Measurements from ENCODE around the gene CCDC172.

CCDC172 gene

DNA sequence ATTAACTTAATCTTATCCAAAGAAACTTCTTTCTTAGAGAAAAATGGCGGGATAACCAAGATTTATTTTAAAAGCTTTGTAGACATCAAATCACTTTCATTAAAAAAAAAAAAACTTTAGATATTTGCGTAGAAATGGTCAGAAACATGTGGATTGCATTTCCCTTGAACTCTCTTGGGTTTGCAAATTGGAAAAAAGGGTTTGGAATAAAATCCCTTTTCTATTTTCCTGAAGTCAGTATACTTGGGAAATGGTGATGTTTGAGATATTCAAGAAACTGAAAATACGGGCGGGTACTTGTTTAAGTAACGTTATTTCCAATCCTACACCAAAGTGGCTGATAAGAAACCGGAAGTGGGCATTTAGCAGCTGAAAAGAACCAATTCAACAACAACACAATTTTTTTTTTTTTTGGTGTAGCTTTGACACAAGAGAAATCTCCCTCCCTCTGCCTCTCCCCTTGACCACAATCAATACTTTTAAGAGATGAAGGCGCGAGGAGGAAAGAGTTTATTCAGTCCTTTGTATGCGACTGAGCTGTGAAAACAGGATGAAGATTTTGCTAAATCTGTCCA is 37.5 kb upstream of the CCDC172 start:
- H3K79me1 ChIP-seq (ENCODE audit: low read length): no peaks in the 10 kb centered on the region
- no peak overlapping the region for H3K4me2 ChIP-seq (ENCODE audit: low read length)
- no peak overlapping the region for H4K12ac ChIP-seq (ENCODE audit: low read depth, low read length)
- no peak overlapping the region for H2AK5ac ChIP-seq (ENCODE audit: low read length)
- no peak overlapping the region for H2BK12ac ChIP-seq (ENCODE audit: low read length)
- no peak overlapping the region for H3K23ac ChIP-seq (ENCODE audit: low read length)
- no CpG with 5 or more reads among the region's 9 CpGs for WGBS (ENCODE audit: extremely low coverage, insufficient coverage, insufficient read length)
- H3K27ac ChIP-seq (ENCODE audit: low read depth, low read length): no peak overlapping the region
- H4K8ac ChIP-seq (ENCODE audit: low read depth, low read length): no peak overlapping the region
- no peak for DNase-seq
- H3K36me3 ChIP-seq (ENCODE audit: control insufficient read depth in 1 of 2, insufficient read depth in 2 of 2, low read length in 2 of 2): no peaks in the 10 kb centered on the region
- H3K4me1 ChIP-seq (ENCODE audit: control insufficient read depth in 1 of 2, insufficient read depth in 2 of 2, low read length in 2 of 2): no peaks in the 10 kb centered on the region
- H4K91ac ChIP-seq (ENCODE audit: low read depth, low read length): no peak overlapping the region
- no peak overlapping the region for H2BK5ac ChIP-seq (ENCODE audit: low read depth, low read length, poor library complexity)
- no peaks in the 10 kb centered on the region for H3K27me3 ChIP-seq (ENCODE audit: insufficient read depth, low read length)
- H2AFZ ChIP-seq (ENCODE audit: insufficient read depth, low read length, poor library complexity): no peak overlapping the region
- H3K4ac ChIP-seq (ENCODE audit: low read depth, low read length): no peak overlapping the region
- no peaks in the 10 kb centered on the region for H3K9me3 ChIP-seq (ENCODE audit: insufficient read depth, low read depth, low read length)
- no peaks in the 10 kb centered on the region for H3K79me2 ChIP-seq (ENCODE audit: control insufficient read depth, insufficient read depth, low read length, poor library complexity)
- H3K4me3 ChIP-seq (ENCODE audit: low read depth, low read length): no peak overlapping the region
- H3K9ac ChIP-seq (ENCODE audit: low read length): no peak overlapping the region
- H2BK120ac ChIP-seq (ENCODE audit: insufficient read depth, low read length, poor library complexity): no peak overlapping the region
- no peak overlapping the region for H3K18ac ChIP-seq (ENCODE audit: low read length)
- H3K14ac ChIP-seq (ENCODE audit: low read length): no peak overlapping the region

DNA sequence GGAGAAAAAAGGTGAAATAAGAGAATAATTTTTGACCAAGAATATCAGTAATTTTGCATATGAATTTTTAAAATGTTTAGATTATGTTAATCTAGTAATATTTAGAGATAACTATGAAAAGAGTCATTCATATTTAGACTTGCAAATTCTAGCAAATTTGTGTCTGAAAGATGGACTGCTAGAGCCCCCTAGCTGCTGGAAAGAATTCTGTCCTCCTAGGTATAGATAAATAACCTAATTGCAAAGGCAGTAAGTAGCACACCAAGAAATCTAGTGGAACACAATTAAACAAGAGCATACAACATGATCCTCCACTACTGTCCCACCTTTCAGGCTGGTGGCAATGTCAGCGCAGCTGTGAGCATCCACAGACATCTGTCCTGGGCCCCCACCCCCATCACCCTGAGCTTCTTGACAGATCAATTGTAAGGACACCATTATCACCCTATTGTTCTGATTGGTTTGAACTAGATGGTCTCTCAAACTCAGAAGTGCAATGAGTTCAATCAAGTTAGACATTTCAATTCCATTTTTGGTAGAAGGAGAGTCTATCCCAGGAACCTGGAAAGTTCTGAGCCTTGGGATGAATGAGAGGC is 36.2 kb upstream of the CCDC172 start:
- H3K4me2 ChIP-seq (ENCODE audit: low read length): no peak overlapping the region
- H3K9me3 ChIP-seq (ENCODE audit: insufficient read depth, low read depth, low read length): no peaks in the 10 kb centered on the region

GRCh38 chr10:116289652-116290051 is 34.6 kb upstream of the CCDC172 start:
- no peaks in the 10 kb centered on the region for H3K79me1 ChIP-seq (ENCODE audit: low read length)
- no peak overlapping the region for H2AK5ac ChIP-seq (ENCODE audit: low read length)
- no peak overlapping the region for H3K27ac ChIP-seq (ENCODE audit: low read depth, low read length)
- no peak overlapping the region for H2BK12ac ChIP-seq (ENCODE audit: low read length)
- no peak overlapping the region for H3K4me2 ChIP-seq (ENCODE audit: low read length)
- no peak overlapping the region for H3K4ac ChIP-seq (ENCODE audit: low read depth, low read length)
- no peak overlapping the region for H4K12ac ChIP-seq (ENCODE audit: low read depth, low read length)
- no peak overlapping the region for H4K8ac ChIP-seq (ENCODE audit: low read depth, low read length)
- H3K9ac ChIP-seq (ENCODE audit: low read length): no peak overlapping the region
- no peak overlapping the region for H3K14ac ChIP-seq (ENCODE audit: low read length)
- H2BK120ac ChIP-seq (ENCODE audit: insufficient read depth, low read length, poor library complexity): no peak overlapping the region
- H3K36me3 ChIP-seq (ENCODE audit: control insufficient read depth in 1 of 2, insufficient read depth in 2 of 2, low read length in 2 of 2): no peaks in the 10 kb centered on the region
- H3K9me3 ChIP-seq (ENCODE audit: insufficient read depth, low read depth, low read length): no peaks in the 10 kb centered on the region
- H3K4me1 ChIP-seq (ENCODE audit: control insufficient read depth in 1 of 2, insufficient read depth in 2 of 2, low read length in 2 of 2): no peaks in the 10 kb centered on the region
- H3K27me3 ChIP-seq (ENCODE audit: insufficient read depth, low read length): no peaks in the 10 kb centered on the region
- H3K4me3 ChIP-seq (ENCODE audit: low read depth, low read length): no peak overlapping the region
- WGBS (ENCODE audit: extremely low coverage, insufficient coverage, insufficient read length): no CpG with 5 or more reads among the region's 1 CpG
- H3K79me2 ChIP-seq (ENCODE audit: control insufficient read depth, insufficient read depth, low read length, poor library complexity): no peaks in the 10 kb centered on the region
- no peak overlapping the region for H3K23ac ChIP-seq (ENCODE audit: low read length)
- DNase-seq: no peak
- H3K18ac ChIP-seq (ENCODE audit: low read length): no peak overlapping the region
- no peak overlapping the region for H4K91ac ChIP-seq (ENCODE audit: low read depth, low read length)
- H2AFZ ChIP-seq (ENCODE audit: insufficient read depth, low read length, poor library complexity): no peak overlapping the region
- H2BK5ac ChIP-seq (ENCODE audit: low read depth, low read length, poor library complexity): no peak overlapping the region

More for the DNA sequence above, 36.2 kb upstream of the CCDC172 start:
- Histone ChIP-seq H3K18ac (ENCODE audit: low read length) (no peak overlapping the region), H2AK5ac (ENCODE audit: low read length) (no peak overlapping the region), H3K27ac (ENCODE audit: low read depth, low read length) (no peak overlapping the region), H3K27me3 (ENCODE audit: insufficient read depth, low read length) (no peaks in the 10 kb centered on the region), H3K4ac (ENCODE audit: low read depth, low read length) (no peak overlapping the region), H4K8ac (ENCODE audit: low read depth, low read length) (no peak overlapping the region), H3K14ac (ENCODE audit: low read length) (no peak overlapping the region), H4K91ac (ENCODE audit: low read depth, low read length) (no peak overlapping the region), H2BK5ac (ENCODE audit: low read depth, low read length, poor library complexity) (no peak overlapping the region), H3K23ac (ENCODE audit: low read length) (no peak overlapping the region), H3K79me1 (ENCODE audit: low read length) (no peaks in the 10 kb centered on the region), H3K4me1 (ENCODE audit: control insufficient read depth in 1 of 2, insufficient read depth in 2 of 2, low read length in 2 of 2) (no peaks in the 10 kb centered on the region), H2AFZ (ENCODE audit: insufficient read depth, low read length, poor library complexity) (no peak overlapping the region), H3K79me2 (ENCODE audit: control insufficient read depth, insufficient read depth, low read length, poor library complexity) (no peaks in the 10 kb centered on the region), H2BK12ac (ENCODE audit: low read length) (no peak overlapping the region), H3K4me3 (ENCODE audit: low read depth, low read length) (no peak overlapping the region), H3K36me3 (ENCODE audit: control insufficient read depth in 1 of 2, insufficient read depth in 2 of 2, low read length in 2 of 2) (no peaks in the 10 kb centered on the region), H2BK120ac (ENCODE audit: insufficient read depth, low read length, poor library complexity) (no peak overlapping the region), H4K12ac (ENCODE audit: low read depth, low read length) (no peak overlapping the region), H3K9ac (ENCODE audit: low read length) (no peak overlapping the region)
- peak in 1 of 2 donors; percentile 56 for DNase-seq
- WGBS (ENCODE audit: extremely low coverage, insufficient coverage, insufficient read length): no CpG with 5 or more reads among the region's 1 CpG

- Histone ChIP-seq H3K4me2 (ENCODE audit: low read length) (no peak overlapping the region), H3K9ac (ENCODE audit: low read length) (no peak overlapping the region), H3K18ac (ENCODE audit: low read length) (no peak overlapping the region), H3K9me3 (ENCODE audit: insufficient read depth, low read depth, low read length) (no peaks in the 10 kb centered on the region), H3K4ac (ENCODE audit: low read depth, low read length) (no peak overlapping the region), H4K8ac (ENCODE audit: low read depth, low read length) (no peak overlapping the region), H3K4me3 (ENCODE audit: low read depth, low read length) (no peak overlapping the region), H3K79me1 (ENCODE audit: low read length) (peaks cover 3% of the 10 kb centered on the region), H3K79me2 (ENCODE audit: control insufficient read depth, insufficient read depth, low read length, poor library complexity) (no peaks in the 10 kb centered on the region), H2AFZ (ENCODE audit: insufficient read depth, low read length, poor library complexity) (no peak overlapping the region), H2BK12ac (ENCODE audit: low read length) (no peak overlapping the region), H2BK120ac (ENCODE audit: insufficient read depth, low read length, poor library complexity) (no peak overlapping the region), H3K4me1 (ENCODE audit: control insufficient read depth in 1 of 2, insufficient read depth in 2 of 2, low read length in 2 of 2) (peaks cover 0 to 5% of the 10 kb centered on the region in 2 experiments), H4K91ac (ENCODE audit: low read depth, low read length) (no peak overlapping the region), H3K14ac (ENCODE audit: low read length) (no peak overlapping the region), H3K27ac (ENCODE audit: low read depth, low read length) (no peak overlapping the region), H3K36me3 (ENCODE audit: control insufficient read depth in 1 of 2, insufficient read depth in 2 of 2, low read length in 2 of 2) (no peaks in the 10 kb centered on the region), H4K12ac (ENCODE audit: low read depth, low read length) (no peak overlapping the region), H3K23ac (ENCODE audit: low read length) (no peak overlapping the region), H2AK5ac (ENCODE audit: low read length) (no peak overlapping the region), H3K27me3 (ENCODE audit: insufficient read depth, low read length) (no peaks in the 10 kb centered on the region), H2BK5ac (ENCODE audit: low read depth, low read length, poor library complexity) (no peak overlapping the region)
- no peak for DNase-seq
Observed at GRCh38 chr10:116292493-116292892, 31.8 kb upstream of the CCDC172 start.
